Head of caudate nucleus (tissue), 42 donors: ENCODE measurements around the gene PIWIL4.
"Not testable (repeated sequence)": the region's sequence is repeated elsewhere in the genome, so short reads cannot be mapped to it uniquely, and the experiment has no call there.

Experiments
- DNase-seq, 42 donors: peaks; one replicate each; pipeline versions ENCODE4 v3.0.0 to v3.0.0-alpha.2; 2020 to 2021; ENCODE audit warnings: mixed read lengths in 7 of 42
- intact Hi-C: fragments of 100-400 bp; cut with DNase I; formaldehyde crosslinking; loops from one replicate; pipeline ENCODE4 v1.15.0; 2022

The PIWIL4 gene

GRCh38 chr11:94545264-94546161 lies 21.7 kb upstream of the PIWIL4 start:
- intact Hi-C loops, result no loop called here
- peak in 1 of 42 donors; percentile 7 for DNase-seq

GRCh38 chr11:94546162-94546470 lies 21.1 kb upstream of the PIWIL4 start:
- intact Hi-C loops, result no loop called here
- no peak for DNase-seq

- intact Hi-C loops, result no loop called here
- no peak for DNase-seq
Observed at GRCh38 chr11:94546886-94547285, 20.3 kb upstream of the PIWIL4 start.

GRCh38 chr11:94549146-94549545 lies 18.0 kb upstream of the PIWIL4 start:
- no peak for DNase-seq
- intact Hi-C loops, result no loop called here

GRCh38 chr11:94550513-94550912 lies 16.7 kb upstream of the PIWIL4 start:
- DNase-seq, result no peak
- intact Hi-C loops, result no loop called here

- DNase-seq, result no peak
- intact Hi-C loops, result no loop called here
Observed at GRCh38 chr11:94553938-94554337, 13.2 kb upstream of the PIWIL4 start.

- DNase-seq, intact Hi-C loops: not testable (repeated sequence)
Observed at GRCh38 chr11:94555752-94556329, 11.3 kb upstream of the PIWIL4 start.

GRCh38 chr11:94557421-94557820 lies 9.7 kb upstream of the PIWIL4 start:
- DNase-seq, result no peak
- intact Hi-C loops, result no loop called here

- intact Hi-C loops, result no loop called here
- no peak for DNase-seq
Observed at GRCh38 chr11:94557992-94558391, 9.2 kb upstream of the PIWIL4 start.

- intact Hi-C loops, result no loop called here
- DNase-seq, result no peak
Observed at GRCh38 chr11:94558468-94558867, 8.7 kb upstream of the PIWIL4 start.

GRCh38 chr11:94558932-94559331 lies 8.2 kb upstream of the PIWIL4 start:
- intact Hi-C loops, result no loop called here
- no peak for DNase-seq

- intact Hi-C loops, result no loop called here
- DNase-seq, result no peak
Observed at GRCh38 chr11:94559361-94559760, 7.8 kb upstream of the PIWIL4 start.

GRCh38 chr11:94560834-94561233 lies 6.3 kb upstream of the PIWIL4 start:
- no peak for DNase-seq
- intact Hi-C loops, result no loop called here

GRCh38 chr11:94563176-94563847 lies 3.9 kb upstream of the PIWIL4 start:
- peak in 3 of 42 donors; percentile 23 to 46 (median 43) for DNase-seq
- intact Hi-C loops, result no loop called here

- intact Hi-C loops, result no loop called here
- DNase-seq, result no peak
Observed at GRCh38 chr11:94563848-94564467, 3.2 kb upstream of the PIWIL4 start.

- no peak for DNase-seq
- intact Hi-C loops, result no loop called here
Observed at GRCh38 chr11:94568200-94568599, 1.0 kb downstream of the PIWIL4 start.

GRCh38 chr11:94568717-94569116 lies 1.5 kb downstream of the PIWIL4 start:
- intact Hi-C loops, result no loop called here
- no peak for DNase-seq

GRCh38 chr11:94572975-94573374 lies 5.8 kb downstream of the PIWIL4 start:
- not testable (repeated sequence) for DNase-seq

GRCh38 chr11:94574193-94574961 lies 7.2 kb downstream of the PIWIL4 start:
- DNase-seq, result no peak

More at GRCh38 chr11:94572975-94573374, 5.8 kb downstream of the PIWIL4 start:
- intact Hi-C loops, result not testable (repeated sequence)

More at GRCh38 chr11:94574193-94574961, 7.2 kb downstream of the PIWIL4 start:
- intact Hi-C loops, result no loop called here
